Kidney capillary endothelial cell (primary cell): ENCODE results near the gene DMD.
"Not testable (repeated sequence)": the region's sequence is repeated elsewhere in the genome, so short reads cannot be mapped to it uniquely, and the experiment has no call there.

Experiments
- DNase-seq: peaks from one replicate; pipeline ENCODE4 v3.0.0-alpha.2; 2018; ENCODE audit warnings: low spot score

DMD gene

GRCh38 chrX:31522760-31523159 is 1688.6 kb downstream of the DMD start:
- DNase-seq = no peak

- DNase-seq = no peak
These were observed 1689.4 kb downstream of the DMD start for GRCh38 chrX:31521941-31522340.

GRCh38 chrX:31516527-31516926 is 1694.8 kb downstream of the DMD start:
- no peak for DNase-seq

GRCh38 chrX:31508338-31508737 is 1703.0 kb downstream of the DMD start:
- no peak for DNase-seq

GRCh38 chrX:31506928-31507327 is 1704.4 kb downstream of the DMD start:
- DNase-seq = no peak

- DNase-seq = no peak
These were observed 1705.0 kb downstream of the DMD start for GRCh38 chrX:31506360-31506759.

- no peak for DNase-seq
These were observed 1710.4 kb downstream of the DMD start for GRCh38 chrX:31500921-31501320.

GRCh38 chrX:31499109-31499508 is 1712.2 kb downstream of the DMD start:
- no peak for DNase-seq

GRCh38 chrX:31497086-31497485 is 1714.3 kb downstream of the DMD start:
- DNase-seq = no peak

GRCh38 chrX:31487951-31488350 is 1723.4 kb downstream of the DMD start:
- DNase-seq = no peak

GRCh38 chrX:31483336-31483735 is 1728.0 kb downstream of the DMD start:
- no peak for DNase-seq

GRCh38 chrX:31480696-31481095 is 1730.7 kb downstream of the DMD start:
- no peak for DNase-seq

- no peak for DNase-seq
These were observed 1740.1 kb downstream of the DMD start for GRCh38 chrX:31471229-31471628.

- DNase-seq = not testable (repeated sequence)
These were observed 1740.6 kb downstream of the DMD start for GRCh38 chrX:31470753-31471152.

- no peak for DNase-seq
These were observed 1746.9 kb downstream of the DMD start for GRCh38 chrX:31464306-31464915.

- no peak for DNase-seq
These were observed 1750.1 kb downstream of the DMD start for GRCh38 chrX:31461266-31461665.

GRCh38 chrX:31459361-31459760 is 1752.0 kb downstream of the DMD start:
- DNase-seq = no peak

GRCh38 chrX:31449965-31450364 is 1761.4 kb downstream of the DMD start:
- DNase-seq = no peak

GRCh38 chrX:31449081-31449480 is 1762.3 kb downstream of the DMD start:
- no peak for DNase-seq

GRCh38 chrX:31445542-31445941 is 1765.8 kb downstream of the DMD start:
- DNase-seq = no peak

- no peak for DNase-seq
These were observed 1767.7 kb downstream of the DMD start for GRCh38 chrX:31443654-31444053.

GRCh38 chrX:31440546-31440945 is 1770.8 kb downstream of the DMD start:
- DNase-seq = no peak

GRCh38 chrX:31436424-31436823 is 1774.9 kb downstream of the DMD start:
- DNase-seq = no peak

GRCh38 chrX:31435592-31435991 is 1775.8 kb downstream of the DMD start:
- no peak for DNase-seq

GRCh38 chrX:31433856-31434255 is 1777.5 kb downstream of the DMD start:
- no peak for DNase-seq
